Measurements from ENCODE around the gene PLPP3.

PLPP3 gene

GRCh38 chr1:56547977-56548376, 31.4 kb downstream of the PLPP3 start:
- DNase-seq (ENCODE audit: low read depth, low spot score), result no peak

DNA sequence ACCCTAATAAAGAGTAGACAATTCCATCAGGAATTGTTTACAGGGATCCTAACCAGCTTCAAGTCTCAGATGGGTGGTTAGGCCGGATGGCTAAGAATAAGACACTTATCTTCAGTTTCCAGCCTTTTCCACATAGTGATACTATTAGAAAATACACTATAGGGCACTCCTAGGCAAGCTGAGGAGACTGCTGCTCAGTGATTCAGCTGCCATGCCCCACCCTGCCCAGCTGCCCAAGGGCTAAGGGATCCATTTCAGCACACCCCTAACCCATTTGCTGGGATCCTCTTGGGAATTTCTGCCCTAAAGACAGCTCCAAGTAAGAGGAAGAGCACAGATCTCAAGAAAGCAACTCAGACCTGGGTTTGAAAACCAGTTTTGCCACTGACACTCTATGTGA, 31.9 kb downstream of the PLPP3 start:
- DNase-seq (ENCODE audit: low read depth, low spot score), result no peak

- no peak for DNase-seq (ENCODE audit: low read depth, low spot score)
Observed at GRCh38 chr1:56545711-56546110, 33.7 kb downstream of the PLPP3 start.

- no peak for DNase-seq (ENCODE audit: low read depth, low spot score)
Observed at GRCh38 chr1:56543783-56544612, 35.4 kb downstream of the PLPP3 start.

GRCh38 chr1:56542651-56543050, 36.7 kb downstream of the PLPP3 start:
- DNase-seq (ENCODE audit: low read depth, low spot score), result no peak

GRCh38 chr1:56541408-56541807, 38.0 kb downstream of the PLPP3 start:
- no peak for DNase-seq (ENCODE audit: low read depth, low spot score)

GRCh38 chr1:56540467-56540866, 38.9 kb downstream of the PLPP3 start:
- DNase-seq (ENCODE audit: low read depth, low spot score), result no peak

GRCh38 chr1:56539520-56539931, 39.8 kb downstream of the PLPP3 start:
- no peak for DNase-seq (ENCODE audit: low read depth, low spot score)

DNA sequence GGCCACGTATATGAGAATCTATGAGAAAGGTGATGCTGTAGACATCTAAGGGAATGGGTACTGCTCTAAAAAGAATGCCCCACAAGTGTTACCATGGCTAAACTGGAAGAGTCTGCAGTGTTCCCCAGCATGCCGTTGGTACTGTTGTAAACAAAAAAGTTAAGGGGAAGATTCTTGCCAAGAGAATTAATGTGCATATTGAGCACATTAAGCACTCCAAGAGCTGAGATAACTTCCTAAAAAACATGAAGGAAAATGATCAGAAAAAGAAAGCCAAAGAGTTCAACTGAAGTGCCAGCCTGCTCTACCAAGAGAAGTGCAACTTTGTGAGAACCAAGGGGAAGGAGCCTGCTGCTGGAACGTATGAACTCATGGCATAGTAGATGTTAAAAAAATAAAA, 40.8 kb downstream of the PLPP3 start:
- DNase-seq (ENCODE audit: low read depth, low spot score), result no peak

DNA sequence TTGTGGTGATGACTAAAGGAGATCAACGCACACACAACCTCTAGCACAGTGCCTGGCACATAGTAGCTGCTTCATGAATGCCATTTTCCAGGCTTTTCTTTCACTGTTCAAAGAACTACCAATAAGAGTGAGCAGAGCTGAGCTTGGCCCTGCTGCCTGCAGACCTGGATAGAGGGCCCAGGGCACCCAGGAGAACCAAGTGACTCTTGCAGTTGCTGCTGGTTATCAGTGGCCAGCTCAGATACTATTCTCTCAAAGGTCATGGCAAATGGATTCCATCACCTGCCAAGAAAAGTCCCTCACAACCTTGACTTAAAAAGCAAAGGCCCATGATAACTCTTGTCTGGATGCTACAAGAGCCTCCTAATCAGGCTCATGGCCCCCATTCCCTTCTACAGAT, 41.7 kb downstream of the PLPP3 start:
- no peak for DNase-seq (ENCODE audit: low read depth, low spot score)

DNA sequence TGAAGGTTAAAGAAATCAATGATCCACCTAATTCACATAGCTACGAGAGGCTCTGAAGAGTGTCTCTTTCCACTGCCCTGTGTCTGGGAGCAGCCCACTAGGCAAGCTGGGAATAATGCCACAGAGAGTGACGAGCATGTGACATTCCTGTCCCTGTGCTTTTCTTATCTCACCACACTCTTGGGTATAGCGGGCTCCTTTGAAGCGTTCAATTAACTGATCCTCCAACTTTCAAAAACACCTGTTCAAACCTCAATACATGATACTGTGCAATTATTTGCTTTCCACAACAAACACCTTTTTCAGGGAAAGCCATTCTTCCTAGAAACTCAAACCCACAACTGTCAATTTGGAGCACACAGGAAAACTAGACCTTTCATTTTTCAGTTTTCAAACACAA, 43.4 kb downstream of the PLPP3 start:
- no peak for DNase-seq (ENCODE audit: low read depth, low spot score)

GRCh38 chr1:56535362-56535761, 44.0 kb downstream of the PLPP3 start:
- DNase-seq (ENCODE audit: low read depth, low spot score), result no peak

DNA sequence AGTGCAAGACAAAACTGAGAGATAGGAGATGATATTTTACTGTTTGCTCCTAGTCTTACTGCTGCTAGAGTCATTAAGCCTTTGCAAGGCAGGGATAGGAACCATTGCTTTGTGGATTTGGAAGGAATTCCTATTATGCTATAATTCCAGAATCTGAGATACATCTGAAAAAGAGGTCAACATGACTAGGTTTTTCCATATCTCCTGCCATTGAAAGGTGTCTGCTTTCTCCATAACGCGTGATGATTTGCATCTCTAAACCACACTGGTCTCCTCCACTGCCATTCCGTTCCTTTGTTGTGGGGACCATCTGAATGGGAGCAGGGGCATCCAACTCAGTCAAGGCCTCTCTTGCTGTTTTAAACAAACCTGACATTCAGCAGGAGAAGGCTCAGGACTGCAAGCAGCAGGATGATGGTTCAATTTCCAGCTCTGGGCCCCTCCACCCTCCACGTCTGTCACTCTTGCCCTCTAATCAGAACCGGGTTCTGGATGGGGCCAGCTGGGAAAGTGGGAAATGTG, 45.2 kb downstream of the PLPP3 start:
- no peak for DNase-seq (ENCODE audit: low read depth, low spot score)

GRCh38 chr1:56533621-56534020, 45.7 kb downstream of the PLPP3 start:
- DNase-seq (ENCODE audit: low read depth, low spot score), result no peak

DNA sequence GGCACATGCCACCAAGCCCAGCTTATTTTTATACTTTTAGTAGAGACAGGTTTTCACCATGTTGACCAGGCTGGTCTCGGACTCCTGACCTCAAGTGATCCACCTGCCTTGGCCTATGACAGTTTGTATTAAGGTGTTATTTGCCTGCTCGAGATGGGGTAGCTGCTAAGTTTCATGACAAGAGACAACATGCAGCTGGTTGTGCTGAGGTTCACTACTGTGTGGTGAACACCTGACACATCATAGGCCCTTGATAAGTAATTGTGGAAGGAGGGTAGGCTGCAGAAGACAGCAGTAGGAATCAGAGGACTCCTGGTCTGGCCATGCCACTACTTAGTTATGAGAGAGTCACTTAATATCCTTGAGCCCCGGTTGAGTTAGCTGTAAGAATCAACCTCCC, 46.2 kb downstream of the PLPP3 start:
- no peak for DNase-seq (ENCODE audit: low read depth, low spot score)

- peak; percentile 31 for DNase-seq (ENCODE audit: low read depth, low spot score)
Observed at GRCh38 chr1:56532350-56532683, 47.0 kb downstream of the PLPP3 start.

- DNase-seq (ENCODE audit: low read depth, low spot score), result no peak
Observed at GRCh38 chr1:56531624-56532349, 47.6 kb downstream of the PLPP3 start.

GRCh38 chr1:56529801-56530200, 49.6 kb downstream of the PLPP3 start:
- DNase-seq (ENCODE audit: low read depth, low spot score), result no peak

DNA sequence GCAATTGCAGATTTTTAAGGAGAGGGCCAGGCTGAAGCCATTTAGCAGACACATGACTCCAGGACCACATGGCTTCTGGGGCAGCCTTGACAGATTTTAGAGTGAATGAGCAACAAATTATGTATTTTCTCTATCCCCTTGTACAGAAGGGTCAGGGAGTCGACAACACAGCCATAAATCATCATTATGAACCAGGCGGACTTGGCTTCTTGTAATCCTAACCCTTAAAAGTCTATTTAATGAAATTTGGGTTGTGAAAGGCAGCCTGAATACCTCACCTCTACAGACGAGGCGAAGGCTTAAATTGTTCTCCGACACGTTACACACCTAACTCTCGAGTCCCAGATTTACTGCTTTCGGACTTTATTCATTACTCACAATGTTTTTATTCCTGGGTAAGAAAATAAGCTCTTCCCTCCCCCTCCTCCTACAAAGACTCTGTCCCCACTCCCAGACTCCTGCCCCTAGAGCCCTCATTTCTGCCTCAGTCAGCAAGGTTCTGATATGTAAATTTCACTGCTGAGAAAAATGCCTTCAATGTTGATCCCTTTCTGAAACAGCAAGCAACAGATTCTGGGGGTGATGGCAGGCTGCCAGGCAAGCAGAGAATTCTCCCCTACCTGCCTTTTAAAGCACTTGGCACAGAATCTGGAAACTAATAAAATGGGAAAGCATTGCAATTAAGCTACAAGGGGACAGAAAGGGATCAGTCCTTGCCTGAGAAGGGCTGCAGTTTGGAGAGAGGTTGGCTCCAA, 51.6 kb downstream of the PLPP3 start:
- DNase-seq (ENCODE audit: low read depth, low spot score), result no peak

GRCh38 chr1:56526571-56527174, 52.7 kb downstream of the PLPP3 start:
- no peak for DNase-seq (ENCODE audit: low read depth, low spot score)

- DNase-seq (ENCODE audit: low read depth, low spot score), result no peak
Observed at GRCh38 chr1:56525489-56526041, 53.8 kb downstream of the PLPP3 start.

- no peak for DNase-seq (ENCODE audit: low read depth, low spot score)
Observed at GRCh38 chr1:56524263-56524662, 55.1 kb downstream of the PLPP3 start.

All from smooth muscle cell of the brain vasculature (primary cell).